GM18499 (cell line): ENCODE measurements around the gene CFAP119.
A peak's percentile ranks its signal among the peaks of the same experiment; 100 is the strongest.

Experiments used
- ATAC-seq: cut with Tn5 transposase; IDR thresholded peaks from one replicate; pipeline ENCODE4 v1.9.1; 2021; ENCODE audit warnings: moderate number of reproducible peaks; ENCODE audit not compliant: insufficient read depth, unreplicated experiment

The CFAP119 gene

DNA sequence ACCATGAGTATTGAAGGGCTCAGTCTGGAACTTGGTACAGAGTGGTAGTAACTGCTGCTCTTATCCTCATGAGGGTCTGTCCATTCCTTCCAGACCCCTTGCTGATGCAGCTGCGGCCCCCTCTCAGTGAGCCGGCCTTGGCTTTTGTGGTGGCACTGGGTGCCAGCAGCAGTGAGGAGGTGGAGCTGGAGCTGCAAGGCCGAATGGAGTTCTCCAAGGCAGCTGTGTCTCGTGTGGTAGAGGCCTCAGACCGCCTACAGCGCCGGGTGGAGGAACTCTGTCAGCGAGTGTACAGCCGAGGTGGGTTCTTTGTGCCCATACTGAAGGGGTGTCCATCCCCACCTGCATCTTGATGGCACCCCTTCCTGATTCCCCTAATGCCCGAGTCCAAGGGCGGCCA lies 2.2 kb upstream of the CFAP119 start:
- ATAC-seq: no peak

DNA sequence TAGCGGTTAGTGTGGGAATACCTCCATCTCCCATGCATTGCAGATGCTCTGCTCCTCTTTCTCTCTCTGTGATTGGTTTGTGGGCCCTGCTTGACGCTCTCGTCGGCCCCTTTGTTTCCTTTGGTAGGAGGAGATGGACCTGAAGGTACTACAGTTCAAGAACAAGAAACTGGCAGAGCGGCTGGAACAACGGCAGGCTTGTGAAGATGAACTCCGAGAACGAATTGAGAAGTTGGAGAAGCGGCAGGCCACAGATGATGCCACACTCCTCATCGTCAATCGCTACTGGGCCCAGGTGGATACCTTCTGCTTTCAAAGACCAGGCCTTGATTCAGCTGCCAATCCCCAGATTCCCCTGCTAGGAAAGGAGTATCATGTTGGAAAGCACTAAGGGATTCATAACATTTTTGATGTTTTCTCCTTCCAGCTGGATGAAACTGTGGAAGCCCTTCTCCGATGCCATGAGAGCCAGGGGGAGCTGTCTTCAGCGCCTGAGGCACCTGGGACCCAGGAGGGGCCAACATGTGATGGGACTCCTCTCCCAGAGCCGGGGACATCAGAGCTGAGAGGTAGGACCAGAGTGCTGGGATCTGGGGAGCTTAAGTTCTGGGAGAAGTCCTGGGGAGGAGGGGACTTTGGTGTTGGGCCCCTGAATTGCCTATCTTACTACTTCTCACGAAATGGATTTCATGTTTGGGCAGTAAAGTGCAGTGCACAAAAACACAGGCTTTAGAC lies 1.3 kb upstream of the CFAP119 start:
- ATAC-seq: no peak

DNA sequence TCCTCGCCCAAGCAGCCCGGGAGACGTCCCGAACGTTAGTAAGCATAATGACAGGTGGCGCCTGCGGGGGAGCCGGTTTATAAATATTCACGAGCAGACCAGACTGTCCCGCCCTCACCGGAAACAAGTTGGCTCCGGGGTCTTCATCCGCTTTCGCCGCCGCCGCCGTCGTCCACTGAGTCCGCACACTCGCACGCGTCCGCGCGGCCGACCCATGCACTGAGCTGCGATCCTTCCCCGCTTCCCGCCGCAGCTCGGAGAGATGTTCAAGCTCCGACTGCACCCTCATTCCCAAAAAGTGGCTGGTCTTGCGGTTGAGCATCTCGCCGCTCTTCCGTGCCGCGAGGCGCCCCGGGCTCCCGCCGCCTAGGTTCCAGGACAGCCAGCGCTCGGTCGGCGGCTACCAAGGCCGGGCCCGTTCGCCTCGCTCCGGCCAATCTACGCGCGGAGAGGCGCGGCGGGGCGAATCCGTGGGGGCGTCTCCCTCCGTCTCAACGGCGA lies 385 bp downstream of the CFAP119 start:
- no peak for ATAC-seq

DNA sequence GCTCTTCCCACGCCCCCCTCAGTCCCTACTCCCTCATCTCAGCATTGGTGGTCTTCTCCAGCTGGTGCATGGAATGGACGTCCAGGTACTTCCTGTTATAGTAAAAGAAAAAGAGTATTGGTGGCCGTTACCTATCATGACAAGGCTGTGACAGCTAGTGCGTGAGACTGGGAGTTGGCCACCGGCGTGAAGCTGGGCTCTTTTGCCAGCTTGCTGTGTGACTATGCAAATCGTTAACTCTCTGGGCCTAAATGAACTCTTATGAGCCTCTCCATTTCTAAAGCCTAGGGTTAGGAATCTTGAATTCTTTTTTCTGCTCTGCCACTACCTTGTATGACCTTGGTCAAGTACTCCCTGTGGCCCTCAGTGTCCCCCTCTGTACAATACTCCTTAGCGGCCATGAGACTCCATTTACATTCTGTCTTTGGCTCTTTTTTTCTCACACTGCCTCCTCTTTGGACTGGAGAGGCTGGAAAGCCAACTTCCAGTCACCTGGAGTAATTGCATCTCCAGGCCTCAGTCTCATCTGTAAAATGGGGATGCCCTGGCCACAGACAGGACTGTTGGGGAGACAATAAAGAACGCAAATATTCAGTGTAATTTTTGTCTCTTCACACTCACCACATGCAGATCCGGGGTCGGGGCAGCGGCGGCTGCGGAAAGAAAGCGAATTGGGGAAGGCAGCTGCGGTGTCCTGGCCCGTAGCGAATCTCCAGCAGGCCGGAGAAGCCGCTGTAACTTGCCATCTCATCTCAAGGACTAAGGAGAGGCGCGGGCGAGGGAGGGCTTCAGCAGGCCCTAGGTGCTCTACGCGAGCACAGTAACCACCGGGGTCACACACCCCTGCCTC lies 1.1 kb downstream of the CFAP119 start:
- ATAC-seq: no peak

DNA sequence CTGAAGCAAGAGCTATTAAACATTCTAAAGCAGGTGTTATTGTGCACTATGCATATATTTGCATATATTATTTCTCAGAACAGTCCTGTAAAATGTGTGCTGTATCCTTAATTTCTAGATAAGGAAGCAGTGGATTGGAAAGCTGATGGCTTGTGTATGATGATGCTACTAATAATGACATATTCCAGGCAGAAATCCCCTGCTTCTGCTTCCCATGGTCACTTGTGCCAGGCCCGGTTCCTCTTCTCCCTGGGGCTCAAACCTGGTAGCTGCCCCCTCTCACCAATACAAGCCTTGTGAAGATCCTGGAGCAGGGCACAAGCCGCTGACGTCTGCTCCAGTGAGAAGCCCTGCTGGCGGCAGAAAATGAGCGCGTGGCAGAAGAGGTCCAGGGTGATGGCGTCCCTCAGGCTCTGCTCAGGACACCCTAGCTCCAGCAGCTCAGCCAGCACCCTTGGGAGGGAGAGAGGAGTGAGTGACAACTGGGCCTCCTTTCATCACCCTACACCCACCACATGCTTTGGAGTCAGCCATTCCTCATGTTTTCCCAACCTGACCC lies 1.8 kb downstream of the CFAP119 start:
- no peak for ATAC-seq

DNA sequence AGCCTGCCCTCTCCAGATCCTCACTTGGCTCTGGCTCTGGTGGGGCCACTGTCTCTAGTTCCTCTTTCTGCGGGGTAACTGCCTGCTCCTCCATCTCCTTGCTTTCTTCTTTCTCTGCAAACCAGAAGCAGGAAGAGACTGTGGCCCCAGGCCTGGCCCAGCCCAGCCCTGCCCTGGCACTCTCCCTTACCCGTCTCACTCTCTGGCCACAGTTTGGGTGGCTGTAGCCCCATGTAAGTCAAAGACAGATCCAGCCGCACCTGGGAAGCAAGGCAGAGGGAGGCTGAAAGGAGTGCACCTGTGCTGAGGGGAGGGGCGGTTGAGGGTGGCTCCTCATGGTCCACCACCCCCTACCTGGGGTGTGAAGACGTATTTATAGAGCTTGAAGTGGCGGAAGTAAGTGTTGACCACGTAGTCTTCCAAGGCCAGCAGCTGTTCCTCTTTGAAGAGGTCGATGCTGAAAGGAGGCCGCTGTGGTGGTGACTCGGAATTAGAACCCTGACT lies 2.8 kb downstream of the CFAP119 start:
- no peak for ATAC-seq

DNA sequence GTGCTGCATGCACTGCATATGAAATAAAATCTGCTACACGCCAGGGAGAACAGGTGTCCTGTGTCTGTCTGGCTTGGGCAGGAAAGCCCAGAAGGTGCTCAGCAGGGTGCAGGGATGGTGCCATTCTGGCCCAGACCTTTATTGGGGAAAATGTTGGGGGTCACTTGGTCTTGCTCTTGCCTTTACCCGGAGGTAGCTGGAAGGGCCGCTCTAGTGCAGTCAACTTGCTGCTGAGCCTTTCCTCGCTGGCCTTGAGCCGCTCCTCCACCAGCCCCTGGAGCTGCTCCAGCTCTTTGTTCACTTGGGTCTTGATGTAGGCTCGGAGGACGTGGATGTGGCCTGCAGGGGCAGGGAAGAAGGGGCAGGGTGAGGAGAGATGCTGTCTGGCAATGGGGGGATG lies 4.5 kb downstream of the CFAP119 start:
- no peak for ATAC-seq

DNA sequence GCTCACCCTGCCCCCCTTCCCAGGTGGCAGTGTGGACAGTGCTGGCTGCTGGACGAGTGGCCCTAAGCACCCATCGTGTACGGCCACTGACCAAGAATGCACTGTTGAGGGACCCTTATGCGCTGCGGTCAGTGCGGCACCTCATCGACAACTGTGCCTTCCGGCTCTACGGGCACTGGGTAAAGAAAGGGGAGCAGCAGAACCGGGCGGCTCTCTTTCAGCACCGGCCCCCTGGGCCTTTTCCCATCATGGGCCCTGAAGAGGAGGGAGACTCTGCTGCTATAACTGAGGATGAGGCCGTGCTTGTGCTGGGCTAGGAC lies 5.1 kb downstream of the CFAP119 start:
- ATAC-seq: no peak

DNA sequence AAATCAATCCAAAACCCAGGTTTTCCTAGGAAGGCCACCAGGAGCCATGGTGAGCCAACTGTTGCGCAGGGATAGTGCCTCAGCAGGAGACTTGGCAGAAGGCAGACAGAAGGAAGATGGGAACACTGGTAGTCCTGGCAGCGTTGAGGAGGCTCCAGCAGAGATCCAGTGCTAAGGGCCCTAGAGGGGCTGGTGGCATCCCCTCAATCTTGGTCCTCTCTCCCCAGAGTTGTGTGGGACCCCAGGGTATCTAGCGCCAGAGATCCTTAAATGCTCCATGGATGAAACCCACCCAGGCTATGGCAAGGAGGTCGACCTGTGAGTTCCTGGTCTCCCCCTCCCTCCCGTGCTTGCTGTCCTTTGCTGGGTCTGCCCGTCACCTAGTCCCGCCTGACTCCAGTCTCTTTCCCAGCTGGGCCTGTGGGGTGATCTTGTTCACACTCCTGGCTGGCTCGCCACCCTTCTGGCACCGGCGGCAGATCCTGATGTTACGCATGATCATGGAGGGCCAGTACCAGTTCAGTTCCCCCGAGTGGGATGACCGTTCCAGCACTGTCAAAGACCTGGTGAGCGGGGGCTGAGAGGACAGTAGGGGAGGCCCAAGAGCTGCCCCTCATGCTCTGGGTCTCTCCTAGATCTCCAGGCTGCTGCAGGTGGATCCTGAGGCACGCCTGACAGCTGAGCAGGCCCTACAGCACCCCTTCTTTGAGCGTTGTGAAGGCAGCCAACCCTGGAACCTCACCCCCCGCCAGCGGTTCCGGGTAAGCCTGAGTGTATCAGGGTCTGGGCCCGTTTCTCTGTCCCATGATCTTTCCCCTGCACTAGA lies 5.7 kb downstream of the CFAP119 start:
- no peak for ATAC-seq

DNA sequence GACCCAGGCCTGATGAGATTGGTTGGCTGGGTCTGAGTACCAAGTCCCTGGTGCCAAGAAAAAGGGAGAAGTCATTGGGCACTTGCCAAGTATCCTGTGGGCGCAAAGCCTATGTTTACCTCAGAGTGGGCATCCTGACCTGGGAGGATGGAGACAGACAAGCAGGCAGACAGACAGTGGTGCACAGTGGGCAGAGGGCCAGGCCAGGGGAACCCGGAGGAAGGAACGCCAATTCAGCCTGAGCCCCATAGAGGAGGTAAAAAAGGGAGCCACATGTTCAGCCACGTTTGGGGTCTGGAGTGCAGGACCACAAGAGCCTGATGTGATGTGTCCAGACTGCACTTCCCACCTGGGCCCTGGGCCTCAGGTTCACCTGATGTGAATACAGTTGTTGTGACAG lies 8.3 kb downstream of the CFAP119 start:
- no peak for ATAC-seq

DNA sequence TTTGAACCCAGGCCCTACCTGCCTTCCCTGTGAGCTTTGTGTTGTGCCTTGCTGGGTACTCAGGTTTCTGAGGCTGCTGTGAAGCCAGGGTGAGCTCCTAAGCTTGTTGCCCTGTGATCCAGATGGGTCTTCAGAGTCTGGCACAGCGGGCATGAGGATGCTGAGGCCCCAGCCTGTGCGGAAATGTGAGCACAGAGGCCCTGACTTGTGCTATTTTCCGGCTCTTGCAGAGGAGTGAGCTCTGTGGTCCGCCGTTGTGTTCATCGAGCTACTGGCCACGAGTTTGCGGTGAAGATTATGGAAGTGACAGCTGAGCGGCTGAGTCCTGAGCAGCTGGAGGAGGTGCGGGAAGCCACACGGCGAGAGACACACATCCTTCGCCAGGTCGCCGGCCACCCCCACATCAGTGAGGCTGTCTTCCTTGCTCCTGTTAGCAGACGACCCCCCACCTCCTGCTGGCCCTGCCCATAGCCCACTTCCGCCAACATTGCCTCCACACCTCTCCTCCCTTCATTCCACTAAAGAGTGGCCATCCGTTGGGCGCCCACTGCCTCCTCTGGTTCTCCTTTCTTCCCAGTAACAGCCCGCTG lies 10.9 kb downstream of the CFAP119 start:
- no peak for ATAC-seq

DNA sequence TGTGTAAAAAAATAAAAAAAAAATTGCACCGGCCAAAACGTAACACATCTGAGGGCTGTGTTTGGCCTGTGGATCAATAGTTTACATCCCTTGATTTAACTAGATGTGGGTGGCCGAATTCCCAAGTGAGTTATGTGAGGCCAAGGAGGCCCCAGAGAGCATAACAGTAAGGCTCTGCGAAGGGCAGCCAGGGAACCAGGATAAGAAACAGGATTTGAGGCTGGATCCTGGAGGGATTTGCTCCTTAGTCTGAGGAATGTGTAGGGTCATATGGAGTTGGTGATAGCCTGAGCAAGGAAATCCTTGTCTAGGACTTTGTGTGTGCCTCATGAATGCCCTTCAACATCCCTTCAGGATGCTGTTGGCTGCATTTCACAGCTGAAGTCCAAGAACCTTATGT lies 11.7 kb downstream of the CFAP119 start:
- ATAC-seq: no peak

DNA sequence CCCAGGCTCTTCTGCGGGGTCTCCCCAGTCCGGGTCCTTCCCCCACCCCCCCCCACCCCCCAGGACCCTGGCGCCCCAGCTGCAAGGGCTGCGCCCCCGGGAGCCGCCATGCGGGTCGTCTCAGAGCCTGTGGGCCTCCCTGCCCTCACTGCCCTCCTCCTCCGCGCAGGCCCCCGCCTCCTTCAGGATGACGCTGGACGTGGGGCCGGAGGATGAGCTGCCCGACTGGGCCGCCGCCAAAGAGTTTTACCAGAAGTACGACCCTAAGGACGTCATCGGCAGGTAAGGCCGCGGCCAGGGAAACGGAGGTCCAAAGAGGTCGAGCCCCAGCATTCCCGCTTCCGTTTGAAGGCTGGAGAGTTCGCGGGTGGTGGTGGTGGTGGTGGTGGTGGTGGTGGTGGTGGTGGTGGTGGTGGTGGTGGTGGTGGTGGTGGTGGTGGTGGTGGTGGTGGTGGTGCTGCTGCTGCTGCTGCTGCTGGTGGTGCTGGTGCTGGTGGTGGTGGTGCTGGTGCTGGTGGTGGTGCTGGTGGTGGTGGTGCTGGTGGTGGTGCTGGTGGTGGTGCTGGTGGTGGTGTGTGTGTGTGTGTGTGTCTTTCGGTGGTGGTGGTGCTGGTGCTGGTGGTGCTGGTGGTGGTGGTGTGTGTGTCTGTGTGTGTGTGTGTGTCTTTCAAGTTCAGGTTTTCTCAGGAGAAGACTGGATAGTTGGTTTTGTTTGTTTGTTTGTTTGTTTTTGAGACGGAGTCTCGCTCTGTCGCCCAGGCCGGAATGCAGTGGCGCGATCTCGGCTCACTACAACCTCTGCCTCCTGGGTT lies 13.0 kb downstream of the CFAP119 start:
- ATAC-seq: no peak

DNA sequence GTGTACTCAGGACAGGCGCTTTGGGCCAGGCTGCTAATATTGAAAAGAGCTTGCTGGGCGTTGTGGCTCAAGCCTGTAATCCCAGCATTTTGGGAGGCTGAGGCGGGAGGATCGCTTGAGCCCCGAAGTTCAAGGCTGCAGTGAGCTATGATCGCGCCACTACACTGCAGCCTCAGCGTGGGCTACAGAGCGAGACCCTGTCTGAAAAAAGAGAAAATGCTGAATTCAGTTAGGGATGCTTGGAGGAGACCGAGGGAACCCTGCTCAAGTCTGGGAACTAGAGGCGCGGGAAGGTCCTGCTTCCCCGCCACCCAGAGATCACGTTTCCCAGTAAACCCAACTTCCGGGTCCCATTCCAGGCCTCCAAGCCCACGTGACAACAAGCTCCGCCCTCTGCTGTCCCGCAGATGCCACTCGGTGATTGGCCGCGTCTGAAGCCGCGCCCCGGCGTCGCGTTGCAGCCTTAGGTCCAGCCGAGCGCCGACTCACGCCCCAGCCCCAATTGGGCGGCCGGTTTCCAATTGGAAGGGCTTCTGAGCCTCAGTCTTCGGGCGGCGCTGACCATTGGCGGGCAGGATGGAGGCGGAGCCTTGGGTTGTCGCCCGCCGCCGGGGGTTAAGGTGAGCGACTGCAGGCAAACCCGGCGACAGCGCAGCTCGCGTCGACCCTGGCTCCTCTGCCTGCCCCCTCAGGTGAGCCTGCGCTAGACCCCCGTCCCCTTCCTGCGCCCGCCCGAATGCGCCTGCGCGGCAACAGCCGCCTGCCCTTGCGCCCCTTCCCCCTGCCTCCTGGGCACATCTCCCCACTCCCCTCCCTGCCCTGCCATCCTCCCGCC lies 13.8 kb downstream of the CFAP119 start, which contains the start of gene PHKG2:
Gene PHKG2, plus strand, starts transcription at position 627 of the 835 bp plus-strand sequence. CDS start 396 bp downstream, outside the sequence.
- peak; percentile 91 for ATAC-seq

DNA sequence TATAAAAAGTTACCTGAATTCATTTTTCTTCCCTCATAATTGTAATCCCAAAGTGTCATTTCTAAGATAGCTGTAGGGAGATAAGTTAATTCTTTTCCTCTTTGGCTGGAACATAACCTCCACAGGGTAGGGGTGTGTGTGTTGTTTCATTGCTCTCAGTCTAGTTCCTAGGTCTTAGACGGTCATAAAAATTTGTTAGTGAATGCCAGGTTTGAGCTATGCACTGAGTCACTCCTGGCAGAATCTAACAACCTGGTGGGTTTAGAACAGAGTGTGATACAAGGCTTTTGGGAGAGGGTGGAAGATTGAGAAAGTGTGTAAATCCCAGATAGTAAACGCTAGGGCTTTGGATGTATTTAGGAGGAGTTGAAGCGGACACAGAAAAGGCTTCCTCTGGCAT lies 14.5 kb downstream of the CFAP119 start:
- ATAC-seq: no peak

DNA sequence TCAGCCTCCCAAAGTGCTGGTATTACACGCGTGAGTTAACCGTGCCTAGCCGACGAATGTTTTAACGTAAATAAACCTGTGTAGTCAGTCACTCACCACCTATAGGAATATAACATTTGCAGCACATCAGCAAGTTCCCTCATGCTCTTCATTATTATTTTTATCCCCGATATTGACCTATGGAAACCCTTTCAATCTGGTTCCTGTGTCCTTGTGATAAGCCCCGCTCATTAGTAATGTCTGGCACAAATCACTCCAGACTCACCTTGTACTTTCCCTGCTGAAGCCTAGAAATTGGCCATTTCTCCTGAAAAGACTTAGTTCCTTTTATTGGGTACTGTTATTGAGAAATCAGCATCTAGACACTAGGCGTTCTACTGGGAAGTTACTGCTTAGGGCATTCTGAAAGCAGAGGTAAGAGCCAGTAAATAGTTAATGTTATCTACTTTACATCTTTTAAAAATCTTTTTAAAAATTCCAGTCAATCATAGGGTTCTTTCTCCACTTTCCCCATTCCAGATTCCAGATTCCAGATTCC lies 15.2 kb downstream of the CFAP119 start:
- no peak for ATAC-seq

DNA sequence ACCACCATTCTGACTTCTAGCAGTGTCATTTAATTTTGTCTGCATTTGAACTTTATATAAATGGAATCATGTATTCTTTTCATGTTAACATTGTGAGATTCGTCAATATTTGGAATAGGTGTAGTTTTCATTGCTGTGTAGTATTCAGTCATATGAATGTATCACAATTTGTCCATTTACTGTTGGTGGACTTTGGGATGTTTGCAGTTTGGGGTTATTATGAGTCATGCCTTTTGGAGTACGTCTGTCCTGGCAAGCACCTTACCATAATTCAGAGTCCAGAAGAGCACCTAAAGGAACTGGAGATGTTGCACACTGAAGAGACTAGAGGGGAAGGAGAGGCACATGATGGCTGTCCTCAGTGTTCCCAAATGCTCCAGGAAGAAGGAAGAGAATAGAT lies 16.8 kb downstream of the CFAP119 start:
- ATAC-seq: no peak

DNA sequence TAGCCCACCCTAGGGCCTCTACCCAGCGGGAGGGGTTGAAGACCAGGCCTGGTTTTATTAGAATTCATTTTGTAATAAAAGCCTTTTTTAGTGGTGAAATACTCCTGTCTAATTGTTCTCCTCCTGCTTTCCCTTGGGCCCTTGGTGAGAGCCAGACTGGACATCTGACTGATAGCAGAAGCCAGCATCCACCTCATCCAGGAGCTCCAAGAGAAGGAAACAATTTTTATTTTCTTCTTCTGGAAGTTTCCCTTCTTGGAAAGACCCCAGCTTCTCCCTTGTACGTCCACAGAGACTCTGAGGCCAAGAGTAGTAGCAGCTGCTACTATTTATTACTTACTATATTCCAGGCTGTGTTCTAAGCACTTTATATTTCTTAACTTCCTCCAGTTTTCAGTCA lies 17.7 kb downstream of the CFAP119 start:
- no peak for ATAC-seq
